DMS 273 (cell line): Measurements from ENCODE around the gene ST6GALNAC3.

Experiments
- DNase-seq: peaks from one replicate; lab custom pipeline; 2025; ENCODE audit not compliant: unreplicated experiment; lab: John Stamatoyannopoulos, UW

Gene ST6GALNAC3

DNA sequence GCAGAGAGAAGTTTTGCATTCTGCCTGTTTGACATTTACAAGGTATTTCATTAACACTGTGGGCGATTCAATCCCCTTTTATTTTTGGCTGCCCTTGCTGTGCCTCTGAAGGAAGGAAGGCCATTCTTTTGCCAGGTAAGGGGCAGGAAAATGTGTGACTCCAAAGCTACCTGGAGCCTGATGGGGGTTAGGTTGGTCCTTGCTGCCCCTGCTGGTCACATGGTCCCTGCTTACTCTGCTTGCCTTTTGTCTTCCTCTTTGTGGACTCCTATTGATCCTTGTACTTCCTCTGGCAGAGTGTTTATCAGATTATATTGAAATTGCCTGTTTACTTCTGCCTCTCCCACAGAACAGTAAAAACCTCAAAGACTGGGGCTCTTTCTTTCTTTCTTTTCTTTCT, 65.7 kb downstream of the ST6GALNAC3 start:
- no peak for DNase-seq

- DNase-seq: no peak
Observed at GRCh38 chr1:76141929-76142328, 67.4 kb downstream of the ST6GALNAC3 start.

GRCh38 chr1:76142771-76143540, 68.4 kb downstream of the ST6GALNAC3 start:
- peak; percentile 28 for DNase-seq

DNA sequence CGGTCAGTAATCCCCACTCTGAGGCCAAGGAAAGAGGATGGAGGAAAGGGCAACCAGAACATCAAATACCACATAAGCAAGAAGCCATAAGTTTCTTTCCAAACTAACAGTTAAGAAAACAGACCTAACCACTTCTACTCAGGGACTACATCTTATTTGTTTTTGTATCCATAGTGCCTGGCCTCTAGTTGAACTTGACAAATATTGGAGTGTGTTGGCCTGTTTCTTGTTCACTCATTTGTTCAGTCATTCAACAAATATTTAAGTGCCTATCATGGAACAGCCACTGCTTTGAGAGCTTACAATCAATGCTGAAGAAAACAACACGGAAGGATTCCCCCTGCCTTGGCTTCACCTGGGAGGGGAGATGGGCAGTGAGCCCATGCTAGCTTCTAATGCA, 69.7 kb downstream of the ST6GALNAC3 start:
- no peak for DNase-seq

DNA sequence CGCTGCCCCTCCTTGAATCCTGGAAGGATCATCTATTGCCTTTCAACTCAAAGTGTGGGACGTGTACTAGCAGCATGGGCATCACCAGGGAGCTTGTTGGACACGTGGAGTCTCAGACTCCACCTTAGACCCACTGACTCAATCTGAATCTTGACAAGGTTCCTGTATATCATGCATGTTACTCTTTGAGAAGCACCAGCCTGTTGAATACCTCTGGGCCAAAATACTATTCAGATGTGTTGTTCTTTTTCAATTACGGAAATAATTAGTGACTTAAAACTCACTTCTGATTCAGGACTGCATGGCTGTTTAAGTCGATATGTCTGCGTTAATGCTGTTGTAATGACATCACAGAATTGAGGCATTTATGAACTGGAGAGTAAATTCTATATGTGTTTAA, 70.8 kb downstream of the ST6GALNAC3 start:
- DNase-seq: no peak

- DNase-seq: no peak
Observed at GRCh38 chr1:76146184-76146583, 71.6 kb downstream of the ST6GALNAC3 start.

GRCh38 chr1:76147917-76148316, 73.4 kb downstream of the ST6GALNAC3 start:
- no peak for DNase-seq

DNA sequence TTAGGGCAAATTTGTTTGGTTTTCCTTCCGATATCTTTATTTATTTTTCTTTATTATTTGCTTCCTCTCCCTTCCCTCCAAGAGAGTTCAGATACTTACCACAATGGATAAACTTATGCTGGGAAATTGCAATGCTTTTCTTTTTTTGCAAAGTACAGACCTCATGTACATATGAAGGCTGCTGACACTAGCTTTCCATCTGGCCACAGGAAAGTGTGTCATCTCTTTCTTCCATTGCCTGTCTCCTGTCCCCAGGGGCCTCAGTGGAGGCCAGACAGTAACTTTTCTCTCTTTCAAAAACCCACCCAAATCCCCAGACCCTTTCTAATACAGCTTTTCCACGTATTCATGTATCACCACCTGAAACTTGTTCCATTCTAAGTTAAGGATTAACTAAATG, 73.9 kb downstream of the ST6GALNAC3 start:
- no peak for DNase-seq

DNA sequence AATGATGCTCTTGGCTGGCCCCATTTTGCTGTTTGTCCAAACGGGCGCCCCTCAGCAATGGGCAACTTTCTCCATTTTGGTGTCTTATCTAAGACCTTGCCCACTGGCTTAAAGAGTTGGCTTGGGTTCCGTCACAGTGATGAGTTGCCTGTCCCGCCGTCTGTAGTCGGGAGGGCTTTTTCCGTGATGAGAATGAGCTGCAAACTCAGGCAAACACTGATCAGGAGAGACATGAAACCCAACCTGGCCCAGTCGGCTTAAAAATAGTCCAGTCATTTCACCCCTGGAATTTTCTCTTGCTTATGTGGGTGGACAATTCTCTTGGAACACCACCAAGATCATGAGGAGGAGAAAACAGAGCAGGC, 79.3 kb downstream of the ST6GALNAC3 start:
- no peak for DNase-seq

DNA sequence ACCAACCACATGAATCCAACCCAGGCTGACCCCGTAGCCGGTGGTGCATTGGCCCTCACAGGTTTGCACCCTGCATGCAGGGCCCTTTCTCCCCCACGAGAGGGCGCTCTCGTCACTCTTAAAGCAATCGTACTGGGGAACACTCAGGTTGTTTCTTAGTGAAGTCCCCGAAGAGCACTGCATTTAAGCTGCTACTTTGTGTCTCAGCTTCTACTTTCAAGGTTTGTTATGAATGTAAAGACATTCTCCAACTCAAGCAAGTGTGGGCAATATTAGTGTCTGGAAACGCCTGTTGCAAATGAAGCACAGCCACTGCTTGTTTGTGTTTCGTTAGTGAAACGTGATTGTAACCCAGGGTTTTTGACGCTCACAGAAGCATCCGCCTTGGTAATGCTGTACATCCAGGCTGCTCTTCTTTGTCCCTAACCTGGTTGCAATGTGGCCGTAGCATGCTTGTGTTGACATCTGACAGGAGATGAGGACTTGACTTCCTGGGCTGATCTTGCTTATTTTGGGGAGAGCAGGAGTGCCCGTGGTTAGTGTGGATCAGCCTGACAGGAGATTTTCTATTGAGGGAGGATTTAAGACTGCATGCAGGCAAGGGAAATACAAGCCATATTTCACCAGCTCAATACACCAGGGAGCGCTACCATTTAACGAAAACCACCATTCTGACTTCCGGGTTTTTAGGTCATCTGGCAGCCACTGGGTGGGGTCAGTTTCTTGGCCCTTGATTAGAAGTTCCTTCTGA, 79.8 kb downstream of the ST6GALNAC3 start:
- DNase-seq: peak; percentile 85

DNA sequence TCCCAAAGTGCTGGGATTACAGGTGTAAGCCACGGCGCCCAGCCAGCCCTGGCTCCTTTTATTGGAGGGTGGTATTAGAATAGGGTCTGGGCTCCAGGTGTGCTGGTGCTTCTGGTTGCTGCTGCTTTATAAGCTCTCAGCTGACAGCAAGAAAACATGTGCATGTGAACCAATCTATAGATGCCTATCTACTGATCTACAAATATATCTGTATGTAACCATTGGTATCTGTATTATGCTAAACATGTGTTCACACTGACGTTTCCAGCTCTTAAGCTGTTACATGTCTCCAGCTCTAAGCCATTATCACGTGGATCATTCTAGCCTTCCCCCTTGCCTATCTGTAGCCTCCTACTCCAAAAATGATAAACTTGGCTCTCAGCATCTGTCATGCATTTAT, 82.4 kb downstream of the ST6GALNAC3 start:
- DNase-seq: no peak

DNA sequence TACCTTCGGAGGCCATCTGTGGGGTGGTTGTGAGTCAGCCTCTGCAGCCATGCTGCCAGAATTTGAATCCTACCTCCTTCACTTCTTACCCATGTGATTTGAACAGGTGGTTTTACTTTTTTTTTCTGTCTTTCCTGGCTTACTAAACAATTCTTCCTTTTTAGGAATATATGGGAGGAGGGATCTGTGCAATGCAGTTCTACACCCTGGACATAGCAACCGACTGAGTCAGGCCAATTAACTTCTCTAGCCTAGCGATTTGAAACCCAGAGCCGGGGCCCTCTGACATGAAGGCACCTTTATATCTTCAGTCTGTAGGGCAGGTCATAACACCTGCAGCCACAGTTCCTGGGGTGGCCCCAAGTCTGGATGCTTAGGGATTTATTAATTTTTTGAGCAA, 83.6 kb downstream of the ST6GALNAC3 start:
- DNase-seq: no peak

- DNase-seq: no peak
Observed at GRCh38 chr1:76160225-76160624, 85.7 kb downstream of the ST6GALNAC3 start.

DNA sequence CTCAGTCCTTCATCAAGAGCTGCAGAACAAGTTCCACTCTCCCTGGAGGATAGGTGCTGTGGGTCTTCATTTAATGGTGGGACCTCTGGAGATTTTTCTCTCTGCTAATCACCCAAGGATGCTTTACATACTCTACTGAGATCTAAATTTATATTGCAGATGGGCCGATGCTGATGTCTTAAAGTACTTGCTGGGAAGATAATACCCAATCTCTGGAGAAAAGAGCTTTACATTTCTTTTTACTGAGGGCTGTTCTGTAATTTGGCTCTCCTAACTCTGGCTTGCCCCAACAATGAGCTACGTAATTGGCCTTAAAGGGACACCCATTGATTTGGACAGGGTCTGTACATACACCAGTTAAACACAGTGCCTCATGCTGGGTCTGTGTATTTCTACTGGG, 86.9 kb downstream of the ST6GALNAC3 start:
- DNase-seq: no peak

GRCh38 chr1:76162254-76162653, 87.7 kb downstream of the ST6GALNAC3 start:
- peak; percentile 5 for DNase-seq

DNA sequence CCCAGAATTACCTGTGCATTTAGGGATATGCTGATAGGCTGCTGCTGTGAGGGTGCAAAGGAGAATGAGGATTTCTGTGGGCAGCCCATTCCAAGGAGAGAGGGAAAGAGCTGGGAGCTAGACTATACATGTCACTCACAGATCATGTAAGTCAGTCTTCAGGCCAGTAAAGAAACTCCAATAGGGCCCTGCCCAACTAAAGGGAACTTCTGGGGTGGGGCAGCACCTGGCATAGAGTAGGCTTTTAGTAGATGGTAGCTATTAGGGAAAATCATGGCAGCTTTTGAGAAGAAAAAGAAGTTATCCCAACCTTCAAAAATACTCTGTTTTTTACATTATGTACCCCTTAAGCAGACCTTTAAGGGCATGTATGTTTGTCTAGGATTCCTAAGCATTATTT, 89.6 kb downstream of the ST6GALNAC3 start:
- DNase-seq: no peak

GRCh38 chr1:76170084-76170483, 95.5 kb downstream of the ST6GALNAC3 start:
- no peak for DNase-seq

DNA sequence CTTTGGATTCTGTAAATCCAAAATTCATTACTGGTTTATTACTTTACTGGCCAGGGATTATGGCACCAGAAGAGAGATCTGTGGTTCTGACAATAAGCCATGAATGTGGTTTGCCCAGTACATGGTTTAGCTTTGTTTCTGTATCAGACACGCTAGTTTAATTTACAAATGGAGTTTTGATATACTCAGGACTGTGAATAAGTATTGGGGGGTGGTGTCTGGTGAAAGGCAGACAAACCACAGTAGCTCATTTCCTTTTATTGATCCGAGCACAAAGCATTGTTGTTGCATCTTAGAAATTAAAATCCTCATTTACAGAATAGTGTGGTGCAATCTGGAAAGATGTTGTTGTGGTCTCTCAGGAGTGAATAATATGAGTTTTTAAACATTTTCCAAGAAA, 96.0 kb downstream of the ST6GALNAC3 start:
- DNase-seq: no peak

GRCh38 chr1:76176000-76176399, 101.5 kb downstream of the ST6GALNAC3 start:
- DNase-seq: no peak

- no peak for DNase-seq
Observed at GRCh38 chr1:76177615-76178014, 103.1 kb downstream of the ST6GALNAC3 start.

DNA sequence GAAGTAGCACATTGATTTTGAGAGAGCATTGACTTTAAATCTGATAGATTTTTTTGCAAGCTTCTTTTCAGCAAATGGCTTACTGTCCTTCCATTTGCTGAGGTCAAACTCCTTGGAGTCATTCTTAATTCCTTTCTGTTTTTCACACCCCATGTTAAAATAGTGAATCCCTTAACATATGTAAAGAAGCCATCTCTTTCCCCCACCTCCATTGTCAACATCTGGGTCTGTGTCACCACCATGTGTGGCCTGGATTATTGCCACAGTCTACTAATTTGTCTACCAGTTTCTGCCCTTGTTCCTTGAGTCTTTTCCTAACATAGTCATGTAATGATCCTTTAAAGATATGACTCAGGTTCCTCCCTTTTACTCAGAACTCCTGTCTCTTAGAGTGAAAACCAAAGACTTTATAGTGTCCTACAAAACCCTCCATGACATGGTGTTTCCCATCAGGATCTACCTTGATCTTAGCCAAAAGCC, 104.7 kb downstream of the ST6GALNAC3 start:
- DNase-seq: no peak

DNA sequence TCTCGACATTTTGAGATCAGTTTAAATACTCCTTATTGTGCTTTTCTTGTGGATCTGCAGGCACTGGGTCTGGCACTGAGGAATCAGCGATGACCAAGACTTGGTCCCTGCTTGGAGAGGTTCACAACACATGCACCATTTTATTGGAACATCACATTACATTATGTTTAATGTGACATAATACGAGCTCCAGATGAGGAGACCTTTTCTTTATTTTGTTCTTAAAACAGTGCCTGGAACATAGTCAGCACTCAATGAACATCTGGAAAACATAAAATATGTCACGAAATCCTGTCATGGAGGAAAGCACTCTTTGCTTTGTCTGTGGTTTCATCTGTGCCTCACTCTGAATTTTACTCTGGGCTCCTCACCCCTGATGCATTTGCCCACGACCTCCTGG, 110.7 kb downstream of the ST6GALNAC3 start:
- DNase-seq: no peak
